Muscle of leg (tissue), 11 donors: ENCODE results near the gene FAM107B. TPM values are rescaled to one million over a fixed set of nuclear protein-coding genes. Genes with fewer than 3 reads are reported as not detected.

ENCODE experiments used
- DNase-seq: peaks from one replicate; pipeline ENCODE4 v3.0.0; 2013
- H3K27ac ChIP-seq: one replicate; pipeline ENCODE4 v1.5.1; 2013; ENCODE audit warnings: mild to moderate bottlenecking, low read length, control low read depth
- H3K27me3 ChIP-seq: one replicate; pipeline ENCODE4 v1.6.1; 2013; ENCODE audit warnings: low read length; ENCODE audit not compliant: control insufficient read depth, insufficient read depth
- H3K36me3 ChIP-seq: one replicate; pipeline ENCODE4 v1.6.1; 2013; ENCODE audit warnings: low read length; ENCODE audit not compliant: control insufficient read depth, insufficient read depth
- H3K4me1 ChIP-seq: one replicate; pipeline ENCODE4 v1.6.1; 2013; ENCODE audit warnings: low read length; ENCODE audit not compliant: control insufficient read depth, insufficient read depth
- H3K4me3 ChIP-seq: one replicate; pipeline ENCODE4 v1.5.1; 2013; ENCODE audit warnings: low read length, control low read depth
- H3K9me3 ChIP-seq: replicated peaks from 2 replicates; pipeline ENCODE4 v1.6.1; 2013; ENCODE audit warnings: low read depth, low read length; ENCODE audit not compliant: control insufficient read depth
- WGBS: methylation state at CpG from one replicate; pipeline ENCODE4 v1.1.5; 2013; ENCODE audit warnings: missing lambda C conversion rate; ENCODE audit not compliant: insufficient coverage; 5-methylcytosine and 5-hydroxymethylcytosine counted together
- polyA plus RNA-seq, 8 donors: library from polyadenylated mRNA; unstranded; fragments of 120-200 nt; gene quantifications; one replicate each; pipeline versions ENCODE4 v1.2.1 to v1.2.3, GENCODE V29; 2013; ENCODE audit warnings: inconsistent platforms in 1 of 8, low replicate concordance in 1 of 8; ENCODE audit not compliant: insufficient read length in 8 of 8, insufficient read depth in 1 of 8
- total RNA-seq: library from RNA; stranded (reverse); fragments of 120-200 nt; gene quantifications from one replicate; pipeline ENCODE4 v1.2.4, GENCODE V29; 2013

Gene FAM107B
- total and polyA plus RNA-seq, 9 donors, result 13.5 to 32.4 (median 18.7) TPM

DNA sequence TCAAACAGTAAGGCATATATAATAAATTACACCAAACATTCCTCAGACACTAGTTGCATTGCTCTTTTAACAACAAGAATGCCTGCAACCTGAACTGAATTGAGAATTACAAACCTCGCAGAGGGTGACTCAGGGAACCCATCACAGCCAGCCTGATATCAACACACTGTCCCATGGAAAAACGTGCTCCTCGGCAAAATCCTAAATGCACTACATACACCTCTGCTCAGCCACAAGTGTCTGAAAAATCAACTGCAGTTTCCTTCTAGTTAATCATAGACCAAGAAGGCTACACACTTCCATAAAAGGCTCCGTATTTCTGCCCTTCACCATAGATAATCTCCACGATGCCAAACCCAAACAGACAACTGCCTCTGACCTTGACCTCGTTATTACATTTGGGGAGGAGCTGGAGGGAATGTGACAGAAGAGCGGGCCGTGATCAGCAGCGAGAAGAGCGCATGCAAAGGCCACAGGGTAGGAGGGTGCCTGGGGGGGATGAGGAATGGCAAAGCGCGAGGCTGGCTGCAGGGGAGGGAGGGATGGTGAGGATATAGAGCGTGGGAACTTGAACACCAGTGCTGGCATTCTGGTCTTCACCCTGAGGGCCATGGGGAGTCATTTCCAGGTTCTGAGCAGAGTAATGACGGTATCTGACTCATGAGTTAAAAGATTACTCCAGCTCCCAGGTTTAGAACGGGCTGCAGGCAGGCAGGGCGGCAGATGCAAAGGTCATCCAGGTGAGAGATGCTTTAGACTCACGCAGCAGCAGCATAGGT, 242.0 kb downstream of the FAM107B start:
- WGBS, result 94% methylated on average over 11 of the region's 17 CpGs
- Histone ChIP-seq H3K9me3 (no peaks in the 10 kb centered on the region), H3K4me3 (no peak overlapping the region), H3K27ac (no peak overlapping the region), H3K4me1 (peaks cover 9% of the 10 kb centered on the region), H3K27me3 (no peaks in the 10 kb centered on the region), H3K36me3 (peaks cover 9% of the 10 kb centered on the region)
- DNase-seq, result no peak

DNA sequence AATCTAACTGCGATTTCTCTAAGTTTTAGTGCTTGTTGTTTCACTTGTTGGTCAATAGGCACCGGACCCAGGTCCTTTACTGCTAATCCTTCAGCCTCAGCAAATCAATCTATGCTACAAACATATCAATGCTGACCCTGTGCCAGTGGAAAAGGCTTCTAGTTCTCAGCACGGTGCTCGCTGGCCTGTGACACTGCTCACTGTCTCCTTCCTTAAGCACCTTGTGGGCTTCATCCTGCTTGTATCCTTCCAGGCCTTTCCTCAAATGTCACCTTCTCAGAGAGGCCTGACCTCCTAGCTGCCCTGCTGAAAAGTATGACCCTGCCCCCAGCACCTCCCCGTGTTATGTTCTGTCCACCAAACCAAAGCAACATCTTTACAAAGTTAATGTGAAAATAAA, 242.7 kb downstream of the FAM107B start:
- WGBS, result 89% methylated on average over 3 of the region's 5 CpGs
- Histone ChIP-seq H3K4me1 (peaks cover 7% of the 10 kb centered on the region), H3K36me3 (peaks cover 9% of the 10 kb centered on the region), H3K27ac (no peak overlapping the region), H3K9me3 (no peaks in the 10 kb centered on the region), H3K4me3 (no peak overlapping the region), H3K27me3 (no peaks in the 10 kb centered on the region)
- DNase-seq, result no peak

DNA sequence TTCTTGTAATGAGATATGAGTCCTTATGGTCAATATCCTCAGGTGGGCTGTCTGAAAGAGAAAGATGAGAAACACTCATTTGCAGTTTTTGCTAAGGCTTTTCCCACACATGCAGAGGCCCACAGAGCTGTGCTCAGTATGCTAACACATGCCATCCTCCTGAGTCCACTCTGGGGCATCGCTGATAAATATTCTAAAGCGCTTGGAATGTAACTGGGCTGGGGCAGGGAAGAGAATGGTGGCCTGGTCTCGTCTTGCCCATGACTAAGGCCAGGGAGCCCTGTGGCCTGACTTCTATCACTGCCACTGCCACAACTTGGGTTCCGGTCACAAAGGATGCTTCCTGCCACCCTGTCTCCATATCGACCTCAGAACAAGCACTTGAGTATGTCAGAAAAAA, 244.2 kb downstream of the FAM107B start:
- Histone ChIP-seq H3K36me3 (peaks cover 9% of the 10 kb centered on the region), H3K4me1 (peaks cover 2% of the 10 kb centered on the region), H3K27me3 (no peaks in the 10 kb centered on the region), H3K9me3 (no peaks in the 10 kb centered on the region), H3K27ac (no peak overlapping the region), H3K4me3 (no peak overlapping the region)
- WGBS, result 70% methylated on average over 4 of the region's 5 CpGs
- DNase-seq, result no peak

DNA sequence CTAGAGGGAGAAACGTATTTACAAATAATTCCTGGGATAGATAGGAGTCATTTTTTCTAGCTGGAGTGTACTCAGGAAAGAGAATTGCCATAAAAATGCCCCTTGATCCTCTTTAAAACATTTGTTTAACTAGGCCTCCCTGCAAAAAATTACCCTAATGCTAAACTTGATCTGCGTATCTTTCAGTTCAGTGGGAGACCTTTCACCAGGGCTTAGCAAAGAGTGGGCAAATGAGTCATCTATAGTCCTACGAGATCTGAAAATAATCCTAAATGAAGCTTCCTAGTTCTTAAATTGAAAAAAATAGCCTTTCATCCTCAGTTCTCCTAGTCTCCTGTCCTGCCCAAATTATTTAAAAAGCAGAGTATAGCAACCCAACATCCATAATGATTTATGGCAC, 245.3 kb downstream of the FAM107B start:
- H3K4me3 ChIP-seq, result no peak overlapping the region
- H3K36me3 ChIP-seq, result peaks cover 9% of the 10 kb centered on the region
- peaks cover under 1% of the 10 kb centered on the region for H3K4me1 ChIP-seq
- no peak overlapping the region for H3K27ac ChIP-seq
- 100% methylated on average over 2 of the region's 3 CpGs for WGBS
- H3K9me3 ChIP-seq, result no peaks in the 10 kb centered on the region
- DNase-seq, result no peak
- H3K27me3 ChIP-seq, result no peaks in the 10 kb centered on the region

DNA sequence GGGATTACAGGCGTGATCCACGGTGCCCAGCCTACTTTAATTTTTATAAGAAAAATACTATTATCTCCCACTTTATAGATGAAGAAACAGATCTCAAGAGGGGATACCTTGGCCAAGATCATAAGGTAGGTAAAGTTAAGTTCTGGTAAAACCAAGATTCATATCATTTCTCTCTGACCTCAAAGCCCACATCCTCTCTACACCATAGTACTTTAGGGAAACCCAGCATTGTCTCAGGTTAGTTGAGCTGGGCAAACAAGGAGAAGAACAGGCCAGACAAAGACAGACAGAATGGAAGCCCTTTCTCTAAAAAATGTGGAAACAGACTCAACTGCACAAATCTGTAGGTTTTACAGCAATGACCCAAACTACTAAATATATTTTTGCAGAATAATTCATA, 246.2 kb downstream of the FAM107B start:
- peaks cover 9% of the 10 kb centered on the region for H3K36me3 ChIP-seq

DNA sequence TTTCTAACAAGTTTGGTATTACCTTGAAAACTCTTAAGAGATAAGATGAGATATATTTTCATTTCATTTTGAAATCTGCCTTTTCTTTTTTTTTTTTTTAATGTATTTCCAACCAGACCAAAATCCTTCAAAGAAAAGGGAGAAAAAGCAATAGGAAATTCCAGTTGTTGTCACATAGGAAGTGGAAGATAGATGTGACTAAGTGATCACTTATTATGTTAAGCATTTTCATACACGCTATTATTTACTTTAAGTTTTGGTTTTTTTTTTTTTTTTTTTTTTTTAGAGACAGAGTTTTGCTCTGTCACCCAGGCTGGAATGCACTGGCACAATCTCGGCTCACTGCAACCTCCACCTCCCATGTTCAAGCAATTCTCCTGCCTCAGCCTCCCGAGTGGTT, 246.8 kb downstream of the FAM107B start:
- H3K9me3 ChIP-seq, result no peaks in the 10 kb centered on the region
- no peak overlapping the region for H3K4me3 ChIP-seq
- DNase-seq, result no peak
- H3K27me3 ChIP-seq, result no peaks in the 10 kb centered on the region
- no peak overlapping the region for H3K27ac ChIP-seq
- H3K36me3 ChIP-seq, result peaks cover 9% of the 10 kb centered on the region
- no CpG with 5 or more reads among the region's 3 CpGs for WGBS
- H3K4me1 ChIP-seq, result no peaks in the 10 kb centered on the region

More for the DNA sequence above, 246.2 kb downstream of the FAM107B start:
- no CpG with 5 or more reads among the region's 2 CpGs for WGBS
- no peaks in the 10 kb centered on the region for H3K9me3 ChIP-seq
- H3K27ac ChIP-seq, result no peak overlapping the region
- H3K4me1 ChIP-seq, result no peaks in the 10 kb centered on the region
- no peak for DNase-seq
- H3K4me3 ChIP-seq, result no peak overlapping the region
- H3K27me3 ChIP-seq, result no peaks in the 10 kb centered on the region

DNA sequence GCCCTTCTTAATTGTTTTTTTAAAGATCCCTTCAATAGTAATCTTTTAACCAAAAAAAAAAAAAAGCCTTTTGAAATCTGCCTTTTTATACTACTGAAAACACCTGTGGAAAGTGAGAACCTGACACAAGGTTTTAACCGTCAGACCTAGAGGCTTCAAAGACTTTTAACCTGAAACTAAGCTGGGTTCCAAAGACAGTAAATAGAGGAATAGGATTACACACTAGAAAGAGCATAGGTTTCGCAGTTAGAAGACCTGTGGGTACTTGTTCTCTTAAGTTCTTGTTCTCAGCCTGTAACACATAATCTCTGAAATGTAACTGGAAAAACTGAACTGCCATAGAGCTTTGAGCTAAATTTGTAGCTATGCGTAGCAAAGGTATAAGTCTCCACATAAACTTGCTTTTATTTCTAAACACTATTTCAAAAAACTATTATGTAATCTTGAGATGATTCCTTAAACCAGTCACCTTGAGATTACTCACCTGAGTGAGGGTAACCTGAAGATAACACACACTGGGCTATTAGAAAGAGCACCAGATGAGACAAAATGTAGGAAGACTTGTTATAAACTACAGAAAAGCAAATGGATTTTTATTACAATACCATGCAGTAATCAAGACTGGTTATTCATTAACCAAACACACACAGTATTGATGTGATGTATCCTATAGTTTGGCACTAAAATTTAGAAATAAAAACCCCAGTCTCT, 247.4 kb downstream of the FAM107B start:
- Histone ChIP-seq H3K4me1 (no peaks in the 10 kb centered on the region), H3K27me3 (no peaks in the 10 kb centered on the region), H3K9me3 (no peaks in the 10 kb centered on the region), H3K27ac (no peak overlapping the region), H3K36me3 (peaks cover 7% of the 10 kb centered on the region), H3K4me3 (no peak overlapping the region)
- DNase-seq, result no peak
- WGBS, result 100% methylated on average over 1 of the region's 3 CpGs

DNA sequence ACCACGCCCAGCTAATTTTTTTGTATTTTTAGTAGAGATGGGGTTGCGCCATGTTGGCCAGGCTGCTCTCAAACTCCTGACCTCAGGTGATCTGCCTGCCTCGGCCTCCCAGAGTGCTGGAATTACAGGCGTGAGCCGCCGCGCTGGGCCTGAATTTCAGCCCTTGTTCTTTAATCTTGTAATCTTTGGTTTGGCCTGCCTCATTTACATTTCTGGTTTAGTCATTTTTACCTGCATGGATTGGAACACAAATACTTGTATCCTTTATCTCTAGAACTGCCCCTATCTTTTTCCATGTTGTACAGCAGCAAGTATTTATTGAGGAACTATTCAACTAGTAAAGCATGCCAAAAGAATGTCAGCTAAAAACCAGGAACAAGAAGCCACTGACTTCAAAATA, 248.4 kb downstream of the FAM107B start:
- Histone ChIP-seq H3K4me1 (no peaks in the 10 kb centered on the region), H3K27me3 (no peaks in the 10 kb centered on the region), H3K36me3 (peaks cover 12% of the 10 kb centered on the region), H3K4me3 (no peak overlapping the region), H3K27ac (no peak overlapping the region), H3K9me3 (no peaks in the 10 kb centered on the region)
- DNase-seq, result no peak
- WGBS, result 67% methylated on average over 1 of the region's 7 CpGs

DNA sequence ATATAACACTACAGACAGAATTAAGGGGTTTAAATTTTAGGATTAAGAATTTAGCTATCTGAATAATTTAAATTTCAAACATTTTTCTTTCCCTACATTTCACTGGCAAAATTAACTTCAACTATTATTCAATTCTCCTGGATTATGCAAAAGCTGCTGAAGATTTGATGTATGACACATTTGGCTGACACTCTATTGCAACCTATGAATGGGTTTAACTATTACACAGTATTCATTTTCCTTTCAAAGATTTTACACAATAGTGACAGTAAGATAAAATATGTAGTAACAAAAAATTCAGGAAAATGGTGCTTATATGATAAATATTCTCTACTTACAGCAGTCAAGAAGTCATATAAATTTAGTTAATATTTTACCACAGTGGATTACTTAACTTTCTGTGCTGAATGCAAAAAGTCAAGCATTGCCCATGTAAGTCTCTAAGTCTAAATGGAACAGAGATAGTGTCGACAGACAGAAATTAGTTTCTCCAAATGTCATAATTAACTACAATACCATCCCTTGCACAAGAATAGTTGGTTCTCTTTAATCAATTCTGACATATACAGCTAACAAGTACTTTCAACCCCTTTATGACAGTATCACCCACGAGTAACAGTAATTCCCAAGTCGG, 249.9 kb downstream of the FAM107B start:
- H3K27ac ChIP-seq, result no peak overlapping the region
- no peak for DNase-seq
- WGBS, result no CpG with 5 or more reads among the region's 3 CpGs
- H3K27me3 ChIP-seq, result no peaks in the 10 kb centered on the region
- no peaks in the 10 kb centered on the region for H3K4me1 ChIP-seq
- no peaks in the 10 kb centered on the region for H3K9me3 ChIP-seq
- H3K36me3 ChIP-seq, result peaks cover 17% of the 10 kb centered on the region
- no peak overlapping the region for H3K4me3 ChIP-seq

DNA sequence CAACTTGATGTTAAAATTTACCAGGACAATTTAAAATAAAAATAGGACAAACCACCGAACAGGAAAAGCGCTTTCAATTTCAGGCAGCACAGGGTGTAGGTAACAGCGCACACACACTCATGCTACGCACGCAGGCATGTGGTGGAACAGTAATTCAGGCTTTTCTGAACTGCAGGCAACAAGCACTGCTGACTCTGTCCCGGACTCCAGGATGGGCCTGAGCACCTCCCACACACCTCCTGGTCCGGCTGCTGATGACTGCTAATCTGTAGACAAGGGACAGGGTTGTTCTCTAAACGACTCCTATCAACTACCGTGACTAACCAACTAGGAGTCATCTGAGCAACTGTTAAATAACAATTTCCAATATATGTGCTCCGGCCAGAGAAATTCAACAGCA, 251.4 kb downstream of the FAM107B start:
- Histone ChIP-seq H3K27me3 (no peaks in the 10 kb centered on the region), H3K4me3 (no peak overlapping the region), H3K36me3 (peaks cover 14% of the 10 kb centered on the region), H3K27ac (no peak overlapping the region), H3K9me3 (no peaks in the 10 kb centered on the region), H3K4me1 (no peaks in the 10 kb centered on the region)
- WGBS, result 88% methylated on average over 7 of the region's 10 CpGs
- no peak for DNase-seq
